Measurements from ENCODE around the gene MMP2. TPM values are rescaled to one million over a fixed set of nuclear protein-coding genes. Genes with fewer than 3 reads are reported as not detected.

The MMP2 gene
- total RNA-seq, 1 experiment from 2014 or later, result 61.3 TPM

DNA sequence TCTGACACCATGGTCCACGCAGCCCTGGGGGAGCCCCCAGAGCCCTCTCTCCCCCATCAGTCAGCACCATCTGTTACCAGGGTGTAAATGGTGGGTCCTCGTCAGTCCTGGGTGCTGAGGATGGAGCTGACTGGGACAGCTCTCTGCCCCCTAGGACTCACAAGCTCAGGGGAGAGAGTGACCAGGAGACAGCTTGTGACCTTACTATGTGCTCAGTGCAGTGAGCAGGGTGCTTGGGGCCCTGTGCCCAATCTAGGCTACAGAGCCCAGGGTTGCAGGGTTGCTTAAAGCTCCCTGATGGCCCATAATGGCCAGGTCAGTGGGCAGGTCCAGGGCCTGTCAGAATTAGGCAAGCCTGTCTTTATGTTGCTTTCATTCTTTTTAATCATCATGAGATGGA, 11.3 kb downstream of the MMP2 start:
- DNase-seq (ENCODE audit: low spot score) (no peak), ATAC-seq (no peak)
- H3K4me1 Mint-ChIP-seq, result peaks cover 3% of the 10 kb centered on the region
- TF ChIP-seq FOXK1 (CRISPR knock-in tag; IDR thresholded peaks at IDR 0.05) (no peak), FOXJ3 (CRISPR knock-in tag; IDR thresholded peaks at IDR 0.05; ENCODE audit: borderline replicate concordance) (no peak), RORB (CRISPR knock-in tag; IDR thresholded peaks at IDR 0.05) (no peak), ATF1 (CRISPR knock-in tag; IDR thresholded peaks at IDR 0.05) (no peak), CBFB (CRISPR knock-in tag; IDR thresholded peaks at IDR 0.05; ENCODE audit: low read depth) (no peak), MYBL2 (CRISPR knock-in tag; IDR thresholded peaks at IDR 0.05) (no peak), ZNF138 (CRISPR knock-in tag; conservative IDR thresholded peaks at IDR 0.05) (no peak), NR2C2 (CRISPR knock-in tag; IDR thresholded peaks at IDR 0.05) (no peak), NFYB (CRISPR knock-in tag; conservative IDR thresholded peaks at IDR 0.05; ENCODE audit: low read depth) (no peak)
- TF ChIP-seq, protein P1, sequence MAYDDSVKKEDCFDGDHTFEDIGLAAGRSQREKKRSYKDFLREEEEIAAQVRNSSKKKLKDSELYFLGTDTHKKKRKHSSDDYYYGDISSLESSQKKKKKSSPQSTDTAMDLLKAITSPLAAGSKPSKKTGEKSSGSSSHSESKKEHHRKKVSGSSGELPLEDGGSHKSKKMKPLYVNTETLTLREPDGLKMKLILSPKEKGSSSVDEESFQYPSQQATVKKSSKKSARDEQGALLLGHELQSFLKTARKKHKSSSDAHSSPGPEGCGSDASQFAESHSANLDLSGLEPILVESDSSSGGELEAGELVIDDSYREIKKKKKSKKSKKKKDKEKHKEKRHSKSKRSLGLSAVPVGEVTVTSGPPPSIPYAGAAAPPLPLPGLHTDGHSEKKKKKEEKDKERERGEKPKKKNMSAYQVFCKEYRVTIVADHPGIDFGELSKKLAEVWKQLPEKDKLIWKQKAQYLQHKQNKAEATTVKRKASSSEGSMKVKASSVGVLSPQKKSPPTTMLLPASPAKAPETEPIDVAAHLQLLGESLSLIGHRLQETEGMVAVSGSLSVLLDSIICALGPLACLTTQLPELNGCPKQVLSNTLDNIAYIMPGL (CRISPR knock-in tag; IDR thresholded peaks at IDR 0.05), result no peak
- TF ChIP-seq, protein P2, sequence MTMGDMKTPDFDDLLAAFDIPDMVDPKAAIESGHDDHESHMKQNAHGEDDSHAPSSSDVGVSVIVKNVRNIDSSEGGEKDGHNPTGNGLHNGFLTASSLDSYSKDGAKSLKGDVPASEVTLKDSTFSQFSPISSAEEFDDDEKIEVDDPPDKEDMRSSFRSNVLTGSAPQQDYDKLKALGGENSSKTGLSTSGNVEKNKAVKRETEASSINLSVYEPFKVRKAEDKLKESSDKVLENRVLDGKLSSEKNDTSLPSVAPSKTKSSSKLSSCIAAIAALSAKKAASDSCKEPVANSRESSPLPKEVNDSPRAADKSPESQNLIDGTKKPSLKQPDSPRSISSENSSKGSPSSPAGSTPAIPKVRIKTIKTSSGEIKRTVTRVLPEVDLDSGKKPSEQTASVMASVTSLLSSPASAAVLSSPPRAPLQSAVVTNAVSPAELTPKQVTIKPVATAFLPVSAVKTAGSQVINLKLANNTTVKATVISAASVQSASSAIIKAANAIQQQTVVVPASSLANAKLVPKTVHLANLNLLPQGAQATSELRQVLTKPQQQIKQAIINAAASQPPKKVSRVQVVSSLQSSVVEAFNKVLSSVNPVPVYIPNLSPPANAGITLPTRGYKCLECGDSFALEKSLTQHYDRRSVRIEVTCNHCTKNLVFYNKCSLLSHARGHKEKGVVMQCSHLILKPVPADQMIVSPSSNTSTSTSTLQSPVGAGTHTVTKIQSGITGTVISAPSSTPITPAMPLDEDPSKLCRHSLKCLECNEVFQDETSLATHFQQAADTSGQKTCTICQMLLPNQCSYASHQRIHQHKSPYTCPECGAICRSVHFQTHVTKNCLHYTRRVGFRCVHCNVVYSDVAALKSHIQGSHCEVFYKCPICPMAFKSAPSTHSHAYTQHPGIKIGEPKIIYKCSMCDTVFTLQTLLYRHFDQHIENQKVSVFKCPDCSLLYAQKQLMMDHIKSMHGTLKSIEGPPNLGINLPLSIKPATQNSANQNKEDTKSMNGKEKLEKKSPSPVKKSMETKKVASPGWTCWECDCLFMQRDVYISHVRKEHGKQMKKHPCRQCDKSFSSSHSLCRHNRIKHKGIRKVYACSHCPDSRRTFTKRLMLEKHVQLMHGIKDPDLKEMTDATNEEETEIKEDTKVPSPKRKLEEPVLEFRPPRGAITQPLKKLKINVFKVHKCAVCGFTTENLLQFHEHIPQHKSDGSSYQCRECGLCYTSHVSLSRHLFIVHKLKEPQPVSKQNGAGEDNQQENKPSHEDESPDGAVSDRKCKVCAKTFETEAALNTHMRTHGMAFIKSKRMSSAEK (CRISPR knock-in tag; IDR thresholded peaks at IDR 0.05; ENCODE audit: borderline replicate concordance), result no peak
- TF ChIP-seq, protein P3, sequence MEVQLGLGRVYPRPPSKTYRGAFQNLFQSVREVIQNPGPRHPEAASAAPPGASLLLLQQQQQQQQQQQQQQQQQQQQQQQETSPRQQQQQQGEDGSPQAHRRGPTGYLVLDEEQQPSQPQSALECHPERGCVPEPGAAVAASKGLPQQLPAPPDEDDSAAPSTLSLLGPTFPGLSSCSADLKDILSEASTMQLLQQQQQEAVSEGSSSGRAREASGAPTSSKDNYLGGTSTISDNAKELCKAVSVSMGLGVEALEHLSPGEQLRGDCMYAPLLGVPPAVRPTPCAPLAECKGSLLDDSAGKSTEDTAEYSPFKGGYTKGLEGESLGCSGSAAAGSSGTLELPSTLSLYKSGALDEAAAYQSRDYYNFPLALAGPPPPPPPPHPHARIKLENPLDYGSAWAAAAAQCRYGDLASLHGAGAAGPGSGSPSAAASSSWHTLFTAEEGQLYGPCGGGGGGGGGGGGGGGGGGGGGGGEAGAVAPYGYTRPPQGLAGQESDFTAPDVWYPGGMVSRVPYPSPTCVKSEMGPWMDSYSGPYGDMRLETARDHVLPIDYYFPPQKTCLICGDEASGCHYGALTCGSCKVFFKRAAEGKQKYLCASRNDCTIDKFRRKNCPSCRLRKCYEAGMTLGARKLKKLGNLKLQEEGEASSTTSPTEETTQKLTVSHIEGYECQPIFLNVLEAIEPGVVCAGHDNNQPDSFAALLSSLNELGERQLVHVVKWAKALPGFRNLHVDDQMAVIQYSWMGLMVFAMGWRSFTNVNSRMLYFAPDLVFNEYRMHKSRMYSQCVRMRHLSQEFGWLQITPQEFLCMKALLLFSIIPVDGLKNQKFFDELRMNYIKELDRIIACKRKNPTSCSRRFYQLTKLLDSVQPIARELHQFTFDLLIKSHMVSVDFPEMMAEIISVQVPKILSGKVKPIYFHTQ (CRISPR knock-in tag; IDR thresholded peaks at IDR 0.05), result no peak
- TF ChIP-seq, protein P4, sequence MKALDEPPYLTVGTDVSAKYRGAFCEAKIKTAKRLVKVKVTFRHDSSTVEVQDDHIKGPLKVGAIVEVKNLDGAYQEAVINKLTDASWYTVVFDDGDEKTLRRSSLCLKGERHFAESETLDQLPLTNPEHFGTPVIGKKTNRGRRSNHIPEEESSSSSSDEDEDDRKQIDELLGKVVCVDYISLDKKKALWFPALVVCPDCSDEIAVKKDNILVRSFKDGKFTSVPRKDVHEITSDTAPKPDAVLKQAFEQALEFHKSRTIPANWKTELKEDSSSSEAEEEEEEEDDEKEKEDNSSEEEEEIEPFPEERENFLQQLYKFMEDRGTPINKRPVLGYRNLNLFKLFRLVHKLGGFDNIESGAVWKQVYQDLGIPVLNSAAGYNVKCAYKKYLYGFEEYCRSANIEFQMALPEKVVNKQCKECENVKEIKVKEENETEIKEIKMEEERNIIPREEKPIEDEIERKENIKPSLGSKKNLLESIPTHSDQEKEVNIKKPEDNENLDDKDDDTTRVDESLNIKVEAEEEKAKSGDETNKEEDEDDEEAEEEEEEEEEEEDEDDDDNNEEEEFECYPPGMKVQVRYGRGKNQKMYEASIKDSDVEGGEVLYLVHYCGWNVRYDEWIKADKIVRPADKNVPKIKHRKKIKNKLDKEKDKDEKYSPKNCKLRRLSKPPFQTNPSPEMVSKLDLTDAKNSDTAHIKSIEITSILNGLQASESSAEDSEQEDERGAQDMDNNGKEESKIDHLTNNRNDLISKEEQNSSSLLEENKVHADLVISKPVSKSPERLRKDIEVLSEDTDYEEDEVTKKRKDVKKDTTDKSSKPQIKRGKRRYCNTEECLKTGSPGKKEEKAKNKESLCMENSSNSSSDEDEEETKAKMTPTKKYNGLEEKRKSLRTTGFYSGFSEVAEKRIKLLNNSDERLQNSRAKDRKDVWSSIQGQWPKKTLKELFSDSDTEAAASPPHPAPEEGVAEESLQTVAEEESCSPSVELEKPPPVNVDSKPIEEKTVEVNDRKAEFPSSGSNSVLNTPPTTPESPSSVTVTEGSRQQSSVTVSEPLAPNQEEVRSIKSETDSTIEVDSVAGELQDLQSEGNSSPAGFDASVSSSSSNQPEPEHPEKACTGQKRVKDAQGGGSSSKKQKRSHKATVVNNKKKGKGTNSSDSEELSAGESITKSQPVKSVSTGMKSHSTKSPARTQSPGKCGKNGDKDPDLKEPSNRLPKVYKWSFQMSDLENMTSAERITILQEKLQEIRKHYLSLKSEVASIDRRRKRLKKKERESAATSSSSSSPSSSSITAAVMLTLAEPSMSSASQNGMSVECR (CRISPR knock-in tag; IDR thresholded peaks at IDR 0.05; ENCODE audit: borderline replicate concordance), result no peak
- TF ChIP-seq, protein P5, sequence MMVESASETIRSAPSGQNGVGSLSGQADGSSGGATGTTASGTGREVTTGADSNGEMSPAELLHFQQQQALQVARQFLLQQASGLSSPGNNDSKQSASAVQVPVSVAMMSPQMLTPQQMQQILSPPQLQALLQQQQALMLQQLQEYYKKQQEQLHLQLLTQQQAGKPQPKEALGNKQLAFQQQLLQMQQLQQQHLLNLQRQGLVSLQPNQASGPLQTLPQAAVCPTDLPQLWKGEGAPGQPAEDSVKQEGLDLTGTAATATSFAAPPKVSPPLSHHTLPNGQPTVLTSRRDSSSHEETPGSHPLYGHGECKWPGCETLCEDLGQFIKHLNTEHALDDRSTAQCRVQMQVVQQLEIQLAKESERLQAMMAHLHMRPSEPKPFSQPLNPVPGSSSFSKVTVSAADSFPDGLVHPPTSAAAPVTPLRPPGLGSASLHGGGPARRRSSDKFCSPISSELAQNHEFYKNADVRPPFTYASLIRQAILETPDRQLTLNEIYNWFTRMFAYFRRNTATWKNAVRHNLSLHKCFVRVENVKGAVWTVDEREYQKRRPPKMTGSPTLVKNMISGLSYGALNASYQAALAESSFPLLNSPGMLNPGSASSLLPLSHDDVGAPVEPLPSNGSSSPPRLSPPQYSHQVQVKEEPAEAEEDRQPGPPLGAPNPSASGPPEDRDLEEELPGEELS (CRISPR knock-in tag; IDR thresholded peaks at IDR 0.05), result no peak
- TF ChIP-seq, protein P6, sequence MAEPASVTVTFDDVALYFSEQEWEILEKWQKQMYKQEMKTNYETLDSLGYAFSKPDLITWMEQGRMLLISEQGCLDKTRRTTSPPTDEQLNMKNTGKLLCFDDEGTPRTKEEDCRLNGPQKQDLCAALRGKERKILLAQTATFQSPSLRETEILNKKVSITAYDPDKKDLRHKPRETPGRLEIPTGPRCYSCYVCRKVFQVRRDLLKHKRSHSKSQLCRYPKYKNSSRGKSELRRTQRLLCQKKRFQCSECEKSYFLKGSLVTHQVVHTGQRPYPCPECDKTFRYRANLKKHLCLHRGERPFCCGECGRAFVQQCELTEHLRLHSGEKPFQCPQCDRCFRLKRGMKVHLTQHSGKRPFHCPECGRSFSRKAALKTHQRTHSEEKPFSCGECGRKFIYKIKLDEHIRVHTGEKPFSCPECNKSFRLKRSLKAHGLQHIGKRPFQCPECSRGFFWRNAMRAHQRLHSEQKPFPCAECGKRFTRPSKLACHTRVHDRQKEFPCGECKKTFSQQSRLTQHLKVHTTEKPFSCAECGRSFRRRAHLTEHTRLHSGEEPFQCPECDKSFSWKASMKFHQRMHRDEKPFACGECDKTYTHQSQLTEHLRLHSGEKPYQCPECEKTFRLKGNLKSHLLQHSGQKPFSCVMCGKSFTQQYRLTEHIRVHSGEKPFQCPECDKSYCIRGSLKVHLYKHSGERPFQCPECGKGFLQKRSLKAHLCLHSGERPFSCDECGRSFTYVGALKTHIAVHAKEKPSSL (CRISPR knock-in tag; conservative IDR thresholded peaks at IDR 0.05), result no peak
- POLR2A ChIA-PET, result no interaction called here
- CTCF ChIA-PET, result interaction anchor here (0.6 kb wide), 1 partner anchor 25 kb away, joined by 3 read pairs; no protein-coding TSS in a partner anchor
- H3K4me3 Mint-ChIP-seq, result no peak overlapping the region
- no peaks in the 10 kb centered on the region for H3K27me3 Mint-ChIP-seq (ENCODE audit: low read depth)
- H3K27ac Mint-ChIP-seq, result no peak overlapping the region
- H3K9me3 Mint-ChIP-seq, result no peaks in the 10 kb centered on the region
- peaks cover 18% of the 10 kb centered on the region for H3K36me3 Mint-ChIP-seq

Measured in WTC11 (cell line).